Mesothelial cell of epicardium (in vitro differentiated cells): ENCODE measurements around the gene MYO16. TPM values are rescaled to one million over a fixed set of nuclear protein-coding genes. Genes with fewer than 3 reads are reported as not detected.

Experiments used
- DNase-seq, 2 experiments: peaks; one replicate each; pipeline ENCODE4 v3.0.0; 2021; ENCODE audit warnings: low spot score in 2 of 2; ENCODE audit not compliant: unreplicated experiment in 2 of 2
- H3K27ac Mint-ChIP-seq: 2 replicates; pipeline ENCODE4 v1.8.0; 2021; ENCODE audit warnings: mixed read lengths
- H3K27me3 Mint-ChIP-seq: 2 replicates; pipeline ENCODE4 v1.8.0; 2021; ENCODE audit warnings: low read depth, mixed read lengths
- H3K36me3 Mint-ChIP-seq: 2 replicates; pipeline ENCODE4 v1.8.0; 2021; ENCODE audit warnings: mixed read lengths
- H3K4me1 Mint-ChIP-seq: 2 replicates; pipeline ENCODE4 v1.8.0; 2021; ENCODE audit warnings: mixed read lengths
- H3K4me3 Mint-ChIP-seq: 2 replicates; pipeline ENCODE4 v1.8.0; 2021; ENCODE audit warnings: mild to moderate bottlenecking, moderate library complexity, mixed read lengths
- H3K9me3 Mint-ChIP-seq: 2 replicates; pipeline ENCODE4 v1.8.0; 2021; ENCODE audit warnings: mixed read lengths
- CTCF ChIP-seq: fragments of 200-600 bp; sonication (generic); IDR thresholded peaks from one replicate; pipeline ENCODE4 v1.5.0; 2021; ENCODE audit warnings: antibody characterized with exemption; ENCODE audit not compliant: unreplicated experiment
- total RNA-seq: library from RNA; stranded (reverse); gene quantifications from 3 replicates; pipeline ENCODE4 v1.2.1, GENCODE V29; 2021

Gene MYO16
- total RNA-seq, 1 donor from 2014 or later: 0.07 TPM

- Mint-ChIP-seq H3K4me1 (no peaks in the 10 kb centered on the region), H3K27ac (no peak overlapping the region), H3K36me3 (no peaks in the 10 kb centered on the region), H3K27me3 (no peaks in the 10 kb centered on the region), H3K4me3 (no peak overlapping the region), H3K9me3 (peaks cover 7% of the 10 kb centered on the region)
- DNase-seq: no peak
- TF ChIP-seq CTCF: no peak
Observed at GRCh38 chr13:109172136-109172535, 542.7 kb downstream of the MYO16 start.

GRCh38 chr13:109175666-109176065 is 546.3 kb downstream of the MYO16 start:
- Mint-ChIP-seq H3K9me3 (peaks cover 7% of the 10 kb centered on the region), H3K4me3 (no peak overlapping the region), H3K27ac (no peak overlapping the region), H3K36me3 (no peaks in the 10 kb centered on the region), H3K4me1 (peaks cover under 1% of the 10 kb centered on the region), H3K27me3 (no peaks in the 10 kb centered on the region)
- DNase-seq: no peak
- TF ChIP-seq CTCF: no peak

- DNase-seq: no peak
- peak overlapping the region; percentile 77 for H3K27ac Mint-ChIP-seq
- H3K4me1 Mint-ChIP-seq: peaks cover 15% of the 10 kb centered on the region
- no peaks in the 10 kb centered on the region for H3K9me3 Mint-ChIP-seq
- H3K36me3 Mint-ChIP-seq: no peaks in the 10 kb centered on the region
- TF ChIP-seq CTCF: no peak
- no peak overlapping the region for H3K4me3 Mint-ChIP-seq
- no peaks in the 10 kb centered on the region for H3K27me3 Mint-ChIP-seq
Observed at GRCh38 chr13:109180905-109181425, 551.6 kb downstream of the MYO16 start.

- DNase-seq: no peak
- H3K4me1 Mint-ChIP-seq: peaks cover 15% of the 10 kb centered on the region
- H3K27ac Mint-ChIP-seq: peak overlapping the region; percentile 47
- no peaks in the 10 kb centered on the region for H3K27me3 Mint-ChIP-seq
- TF ChIP-seq CTCF: no peak
- no peak overlapping the region for H3K4me3 Mint-ChIP-seq
- no peaks in the 10 kb centered on the region for H3K9me3 Mint-ChIP-seq
- no peaks in the 10 kb centered on the region for H3K36me3 Mint-ChIP-seq
Observed at GRCh38 chr13:109182777-109183465, 553.5 kb downstream of the MYO16 start.

GRCh38 chr13:109191413-109191812 is 562.0 kb downstream of the MYO16 start:
- Mint-ChIP-seq H3K4me3 (no peak overlapping the region), H3K27me3 (no peaks in the 10 kb centered on the region), H3K4me1 (no peaks in the 10 kb centered on the region), H3K36me3 (no peaks in the 10 kb centered on the region), H3K9me3 (no peaks in the 10 kb centered on the region), H3K27ac (no peak overlapping the region)
- TF ChIP-seq CTCF: no peak
- no peak for DNase-seq
